RPMI7951 (cell line): Measurements from ENCODE around the gene PRKAR1B. TPM values are rescaled to one million over a fixed set of nuclear protein-coding genes. Genes with fewer than 3 reads are reported as not detected.

Experiments
- DNase-seq: peaks from one replicate; pipeline ENCODE4 v3.0.0-alpha.2; 2012; ENCODE audit warnings: low read depth
- total RNA-seq: library from RNA; depleted of rRNA; stranded (reverse); fragments of >200 nt; shearing (Covaris generic); gene quantifications from 2 replicates; pipeline ENCODE4 v1.2.3, GENCODE V29; 2014; rRNA removed

PRKAR1B gene
- total RNA-seq, 1 experiment from 2014 or later, result 5.0 TPM

DNA sequence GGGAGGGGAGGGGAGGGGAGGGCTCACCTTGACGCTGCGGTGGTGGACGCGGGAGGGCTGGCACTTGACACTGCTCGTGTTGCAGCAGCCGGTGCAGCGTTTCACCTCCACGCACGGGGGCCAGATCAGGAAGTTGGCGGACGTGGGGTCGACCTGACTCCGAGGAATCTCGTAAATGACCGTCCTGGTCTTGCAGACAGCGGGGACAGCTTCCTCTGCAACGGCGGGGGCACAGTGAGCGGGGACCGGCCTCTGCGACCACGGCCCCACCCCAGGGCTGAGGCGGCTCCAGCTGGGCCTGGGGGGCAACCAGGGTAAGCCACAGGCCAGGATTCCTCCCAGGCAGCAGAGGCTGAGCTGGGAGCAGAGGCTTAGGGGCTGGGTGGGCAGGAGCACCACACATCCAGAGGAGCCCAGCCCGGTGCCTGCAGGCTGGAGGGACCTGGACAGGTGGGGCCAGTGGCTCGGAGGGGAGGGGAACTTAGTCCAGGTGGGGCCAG is 216.2 kb downstream of the PRKAR1B start:
- DNase-seq, result no peak

DNA sequence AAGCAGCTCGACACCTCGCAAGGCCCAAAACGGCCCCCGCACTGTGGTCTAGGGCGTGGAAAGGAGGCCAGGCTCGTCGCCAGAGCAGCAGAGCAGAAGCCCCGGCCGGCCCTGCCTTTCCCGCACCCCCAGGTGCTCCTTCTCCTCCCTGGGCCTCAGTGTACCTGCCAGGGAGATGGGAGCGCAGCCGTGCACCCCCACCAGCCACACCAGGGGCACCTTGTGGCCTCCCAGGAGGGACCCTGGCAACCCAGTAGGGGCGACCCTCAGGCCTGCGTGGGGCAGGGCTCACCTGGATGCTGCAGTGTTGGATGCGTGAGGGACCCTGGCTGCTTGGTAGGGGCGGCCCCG is 217.0 kb downstream of the PRKAR1B start:
- DNase-seq, result no peak

DNA sequence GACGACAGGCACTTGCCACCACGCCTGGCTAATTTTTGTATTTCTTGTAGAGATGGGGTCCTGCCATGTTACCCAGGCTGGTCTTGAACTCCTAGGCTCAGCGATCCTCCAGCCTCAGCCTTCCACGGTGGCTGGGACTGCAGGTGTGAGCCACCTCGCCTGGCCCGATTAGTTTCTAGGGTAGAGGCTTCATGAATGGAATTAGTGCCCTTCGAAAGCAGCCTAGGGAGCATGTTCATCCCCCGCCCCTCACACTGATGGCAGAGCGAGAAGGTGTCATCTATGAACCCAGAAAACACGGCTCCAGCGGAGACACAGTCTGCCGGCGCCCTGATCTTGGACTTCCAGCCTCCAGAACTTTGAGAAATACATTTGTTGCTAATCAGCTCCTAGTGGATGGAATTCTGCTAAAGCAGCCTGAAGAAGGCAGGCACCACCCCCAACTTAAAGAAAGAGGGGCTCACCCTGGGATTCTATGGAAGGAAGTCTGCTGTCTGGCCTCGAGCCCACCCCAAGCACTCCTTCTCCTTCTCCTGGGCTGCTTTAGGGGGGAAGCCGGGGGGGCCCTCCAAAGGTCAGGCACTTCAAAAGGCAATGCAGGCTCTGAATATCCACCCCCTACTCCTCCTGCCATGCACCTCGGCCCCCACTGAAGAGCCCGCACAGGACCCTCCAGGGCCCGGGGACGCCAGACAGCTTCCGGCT is 217.5 kb downstream of the PRKAR1B start:
- no peak for DNase-seq

DNA sequence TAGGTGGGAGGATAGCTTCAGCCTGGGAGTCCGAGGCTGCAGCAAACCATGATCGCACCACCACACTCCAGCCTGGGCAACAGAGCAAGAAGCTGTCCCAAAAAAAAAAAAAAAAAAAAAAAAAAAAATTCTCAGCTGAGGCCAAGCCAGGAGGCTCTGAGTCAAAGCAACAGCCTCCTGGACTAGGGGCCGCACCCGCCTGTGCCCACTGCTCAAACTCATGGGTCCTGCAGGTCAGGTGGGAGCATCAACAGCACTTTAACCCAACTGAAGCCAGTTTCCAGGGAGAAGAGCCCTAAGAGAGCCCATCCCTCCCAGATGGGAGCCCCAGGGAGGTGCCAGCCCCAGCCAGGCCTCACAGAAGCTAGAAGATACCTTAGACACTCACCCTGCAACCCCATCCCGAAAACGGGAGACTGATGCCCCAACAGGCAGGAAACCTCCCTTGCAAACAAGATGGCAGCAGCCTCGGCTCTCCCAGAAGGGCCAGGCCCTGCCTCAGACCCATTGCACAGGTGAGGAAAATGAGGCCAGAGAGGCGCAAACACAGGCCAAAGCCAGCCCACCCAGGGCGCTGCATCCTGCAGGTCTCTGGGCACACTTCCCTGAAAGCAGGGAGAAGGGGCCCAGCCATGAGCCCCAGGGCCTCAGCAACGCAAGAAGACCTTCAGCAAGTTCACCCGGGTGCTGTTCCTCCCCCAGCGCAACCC is 218.5 kb downstream of the PRKAR1B start:
- DNase-seq, result no peak

DNA sequence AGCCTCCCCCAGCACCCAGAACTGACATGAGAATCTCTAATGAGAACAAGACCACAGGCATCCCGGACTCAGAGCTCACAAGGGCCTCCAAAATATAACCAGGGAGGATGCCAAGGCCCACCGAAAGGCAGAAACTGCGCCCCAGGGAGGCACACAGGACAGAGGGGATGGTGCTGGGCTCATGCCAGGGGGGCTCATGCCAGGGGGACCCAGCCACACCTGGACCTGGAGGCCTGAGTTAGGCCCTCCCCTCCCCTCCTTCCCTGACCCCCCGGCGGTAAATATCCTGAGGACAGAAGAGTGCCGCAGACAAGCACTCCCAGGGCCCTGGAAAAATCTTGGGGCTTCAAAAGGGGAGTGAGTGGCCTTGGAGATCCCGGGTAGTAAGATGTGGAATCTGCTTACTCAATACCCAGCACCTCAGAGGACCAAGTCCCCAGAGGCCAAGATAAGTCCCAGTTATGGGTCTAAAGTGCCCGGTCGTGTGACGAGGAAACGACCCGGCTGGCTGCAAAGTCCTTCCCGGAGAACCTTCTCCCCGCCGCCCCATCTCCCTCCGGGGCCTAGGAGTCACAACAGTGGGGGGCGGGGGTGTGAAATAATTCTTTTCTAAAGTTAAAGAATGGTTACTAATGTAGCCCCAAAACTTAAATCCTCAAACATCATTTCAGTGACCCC is 219.3 kb downstream of the PRKAR1B start:
- no peak for DNase-seq

DNA sequence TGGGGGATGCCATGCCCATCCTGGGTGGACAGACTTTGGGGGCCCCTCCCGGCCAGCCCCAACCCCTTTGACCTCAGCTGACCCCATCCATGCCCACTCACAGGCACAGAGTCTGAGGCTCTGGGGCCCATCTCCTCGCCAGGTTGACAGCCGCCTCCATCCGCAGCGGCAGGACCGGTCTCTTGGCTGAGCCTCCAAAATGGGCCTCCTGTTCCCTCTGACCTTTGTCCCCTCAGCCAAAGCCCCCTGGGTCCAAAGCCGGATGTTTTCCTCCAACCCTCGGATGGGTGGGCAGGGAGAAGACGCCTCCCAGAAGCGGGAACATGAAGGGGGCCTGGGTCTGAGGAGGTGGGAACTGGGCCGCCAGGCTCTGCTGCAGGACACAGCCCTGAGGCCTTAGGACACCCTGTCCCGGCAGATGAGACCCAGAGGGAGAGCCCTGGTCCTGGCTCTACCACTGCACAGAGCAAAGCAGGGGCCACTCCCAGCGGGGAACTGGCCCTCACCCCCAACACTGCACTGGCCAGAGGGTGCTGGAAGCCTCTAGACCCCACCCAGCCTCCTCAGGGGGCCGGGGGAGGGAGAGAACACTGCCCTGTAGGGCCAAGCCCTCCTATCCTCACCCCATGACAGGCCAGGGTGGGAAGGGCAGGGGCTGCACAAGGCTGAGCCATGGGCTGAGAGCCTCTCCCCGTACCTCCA is 220.0 kb downstream of the PRKAR1B start:
- DNase-seq, result no peak

DNA sequence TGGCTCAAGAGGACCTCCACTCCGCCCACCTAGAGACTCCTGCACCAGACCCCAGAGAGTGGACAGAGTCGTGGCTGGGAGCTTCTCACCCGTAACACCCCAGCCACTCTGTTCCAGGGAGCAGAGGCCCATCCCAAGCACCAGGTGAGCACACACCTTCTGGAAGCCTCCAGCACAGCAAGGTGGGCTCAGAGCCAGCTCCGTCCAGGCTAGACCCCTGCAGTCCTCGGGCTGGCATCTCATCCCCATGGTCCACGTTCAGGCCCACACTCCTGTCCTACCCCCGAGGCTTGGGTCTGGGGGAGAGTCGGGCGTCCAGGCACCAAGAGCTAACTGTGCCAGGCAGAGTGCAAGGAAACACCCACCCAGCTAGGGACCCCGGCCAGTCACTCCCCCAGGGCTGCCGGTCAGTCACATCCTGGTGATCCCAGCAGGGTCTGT is 220.7 kb downstream of the PRKAR1B start:
- no peak for DNase-seq

DNA sequence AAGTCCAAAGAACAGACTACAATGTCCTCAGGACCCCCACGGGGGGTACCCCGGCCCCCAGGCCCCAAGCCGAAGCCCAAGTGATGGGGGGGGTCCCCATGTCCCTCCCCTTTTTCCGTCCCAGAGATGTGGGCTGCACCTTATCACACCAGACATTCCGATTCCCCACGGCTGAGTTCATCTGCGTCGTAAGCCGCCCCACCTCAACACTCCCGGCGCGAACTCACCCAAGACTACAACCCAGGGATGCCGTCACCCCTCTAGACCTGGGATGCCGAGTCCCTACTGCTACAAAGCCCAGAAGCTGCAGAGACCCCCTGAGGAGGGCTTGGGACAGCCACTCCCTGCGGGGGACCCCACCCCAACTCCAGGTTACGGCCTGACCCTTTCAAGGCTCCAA is 221.9 kb downstream of the PRKAR1B start:
- DNase-seq, result no peak

DNA sequence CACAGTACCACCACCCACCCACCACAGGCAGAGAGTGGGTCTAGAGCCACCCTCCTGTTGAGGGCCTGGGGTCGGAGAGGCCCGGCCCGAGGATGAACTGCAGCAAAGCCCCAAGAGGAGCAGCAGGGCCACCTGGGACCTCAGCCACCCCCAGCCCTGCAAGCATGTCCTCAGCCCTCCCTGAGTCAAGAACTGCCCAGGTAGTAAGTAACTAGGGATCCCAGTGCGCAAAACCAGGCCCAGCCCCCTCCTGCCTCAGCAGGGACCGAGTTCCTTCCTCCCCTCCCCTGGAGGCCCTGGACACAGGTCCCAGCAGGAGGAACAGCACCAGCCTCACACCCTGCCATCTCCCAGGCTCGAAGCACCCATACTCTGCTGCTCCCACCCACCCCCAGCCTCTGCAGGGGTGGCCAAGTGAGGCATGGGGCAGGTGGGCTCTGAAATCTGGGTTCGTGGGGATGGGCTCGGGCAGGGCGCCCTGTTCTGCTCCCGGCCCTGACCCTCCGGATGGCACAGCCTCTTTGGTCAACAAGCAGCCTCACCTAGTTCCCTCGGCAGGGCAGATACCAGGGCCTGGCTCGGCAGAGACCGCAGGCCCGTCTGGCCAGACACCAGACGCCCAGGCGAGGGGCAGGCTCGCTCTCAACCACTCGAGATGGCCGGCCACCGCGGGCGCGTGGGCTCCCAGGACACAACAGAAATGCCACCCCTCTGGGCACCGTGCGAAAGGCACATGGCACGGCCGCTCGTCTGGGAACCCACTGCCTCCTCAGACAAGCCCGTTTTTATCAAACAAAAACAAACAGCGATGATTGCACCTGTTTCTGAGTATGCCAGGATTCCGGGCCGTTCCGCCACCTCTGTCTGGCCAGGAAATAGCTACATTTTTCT is 222.6 kb downstream of the PRKAR1B start:
- DNase-seq, result no peak

DNA sequence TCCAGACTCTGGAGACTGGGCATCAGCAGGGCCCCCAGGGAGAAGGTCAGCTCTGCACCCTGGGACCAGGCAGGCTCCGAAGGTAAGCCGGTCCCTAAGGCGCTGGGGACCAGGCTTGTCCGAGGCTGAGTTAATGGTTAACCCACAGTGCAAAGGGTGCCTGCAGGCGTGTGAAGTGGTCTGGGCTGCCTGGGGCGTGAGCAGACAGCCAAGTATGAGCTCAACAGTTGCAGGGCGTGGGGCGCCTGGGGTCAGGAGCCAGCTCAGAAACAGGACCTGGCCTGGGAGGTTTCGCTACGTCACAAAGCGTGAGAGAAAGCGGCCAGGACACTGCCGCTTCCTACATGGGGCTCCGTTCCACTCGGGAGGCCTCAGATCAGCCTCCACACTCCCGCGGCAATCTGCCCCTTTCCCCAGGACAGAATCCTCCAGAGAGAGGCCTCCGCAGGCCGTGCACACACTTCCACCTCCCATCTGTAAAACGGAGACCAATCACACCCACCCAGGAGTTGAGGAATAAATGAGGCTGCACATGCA is 223.4 kb downstream of the PRKAR1B start:
- no peak for DNase-seq

DNA sequence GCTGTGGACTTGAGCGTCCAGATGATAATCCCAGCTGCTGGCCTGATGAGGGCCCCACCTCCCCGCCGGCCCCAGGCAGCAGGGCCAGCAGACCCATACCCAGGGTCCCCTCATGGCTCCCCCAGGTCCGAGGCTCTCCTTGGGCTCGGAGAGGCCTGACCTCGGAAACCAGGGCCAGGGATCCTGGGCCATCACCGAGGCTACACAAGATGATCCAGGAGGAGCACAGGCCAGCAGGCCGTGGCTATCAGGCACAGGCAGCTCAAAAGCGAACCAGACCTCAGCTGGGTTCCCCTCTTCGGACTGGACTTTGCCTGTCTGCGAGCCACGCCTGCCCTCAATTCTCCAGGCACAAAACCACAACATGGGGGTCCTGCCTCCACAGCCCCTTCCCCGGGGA is 224.8 kb downstream of the PRKAR1B start:
- DNase-seq, result no peak

DNA sequence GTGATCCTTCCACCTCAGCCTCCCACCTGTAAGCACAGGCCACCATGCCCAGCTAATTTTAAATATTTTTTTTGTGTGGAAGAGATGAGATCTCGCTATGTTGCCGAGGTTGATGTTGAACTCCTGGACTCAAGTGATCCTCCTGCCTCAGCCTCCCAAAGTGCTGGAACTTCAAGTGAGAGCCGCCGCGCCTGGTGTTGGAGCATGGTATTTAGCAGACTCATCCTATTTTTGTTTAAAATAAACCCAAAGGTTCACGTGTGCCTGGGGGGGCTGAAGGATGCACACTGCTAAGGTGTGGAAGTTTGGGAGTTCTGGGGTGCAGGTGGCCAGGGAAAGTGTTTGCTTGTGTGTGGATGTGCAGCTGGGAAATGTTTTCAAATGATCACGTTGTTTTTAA is 225.6 kb downstream of the PRKAR1B start:
- DNase-seq, result no peak

DNA sequence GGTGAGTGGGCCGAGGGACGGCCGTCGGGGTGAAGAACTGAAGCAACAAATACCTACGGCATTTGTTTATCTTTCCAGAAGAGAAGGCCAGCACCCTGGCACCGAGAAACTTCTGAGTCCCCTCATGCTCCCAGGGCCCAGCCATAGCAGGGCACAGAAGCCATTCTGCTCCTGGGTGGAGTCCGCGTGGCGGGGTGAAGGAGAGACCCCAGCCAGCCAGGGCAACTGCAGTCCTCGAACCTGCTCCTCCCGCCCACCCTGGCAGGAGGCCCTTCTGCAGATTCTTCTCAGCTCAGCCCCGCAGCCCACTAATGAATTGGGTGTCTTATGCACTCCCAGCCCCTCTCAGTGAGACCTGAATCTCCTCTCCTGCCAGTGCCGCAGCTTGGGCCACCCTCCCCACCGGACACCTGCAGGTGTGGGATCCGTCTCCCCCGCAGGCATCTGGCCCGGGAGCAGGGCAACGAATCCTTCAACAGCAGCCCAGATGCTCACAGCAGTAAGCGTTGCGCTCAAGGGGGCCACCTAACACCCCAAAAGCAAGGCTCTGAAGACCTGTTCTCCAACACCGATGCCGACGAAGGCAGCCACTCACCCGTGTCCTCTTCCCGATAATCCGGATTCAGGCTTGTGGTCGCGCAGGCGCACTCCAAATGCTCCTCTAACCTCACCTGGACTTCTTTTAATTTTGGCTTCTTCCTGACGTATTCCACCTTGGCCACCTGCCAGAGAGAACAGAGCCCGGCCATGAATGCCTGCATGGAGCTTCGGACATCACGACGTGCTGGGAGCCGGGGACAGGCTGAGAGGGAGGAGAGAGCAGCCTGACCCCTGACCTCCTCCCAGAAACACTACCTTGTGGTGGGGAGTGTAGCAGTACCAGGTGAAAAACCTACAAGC is 226.3 kb downstream of the PRKAR1B start:
- DNase-seq, result no peak

DNA sequence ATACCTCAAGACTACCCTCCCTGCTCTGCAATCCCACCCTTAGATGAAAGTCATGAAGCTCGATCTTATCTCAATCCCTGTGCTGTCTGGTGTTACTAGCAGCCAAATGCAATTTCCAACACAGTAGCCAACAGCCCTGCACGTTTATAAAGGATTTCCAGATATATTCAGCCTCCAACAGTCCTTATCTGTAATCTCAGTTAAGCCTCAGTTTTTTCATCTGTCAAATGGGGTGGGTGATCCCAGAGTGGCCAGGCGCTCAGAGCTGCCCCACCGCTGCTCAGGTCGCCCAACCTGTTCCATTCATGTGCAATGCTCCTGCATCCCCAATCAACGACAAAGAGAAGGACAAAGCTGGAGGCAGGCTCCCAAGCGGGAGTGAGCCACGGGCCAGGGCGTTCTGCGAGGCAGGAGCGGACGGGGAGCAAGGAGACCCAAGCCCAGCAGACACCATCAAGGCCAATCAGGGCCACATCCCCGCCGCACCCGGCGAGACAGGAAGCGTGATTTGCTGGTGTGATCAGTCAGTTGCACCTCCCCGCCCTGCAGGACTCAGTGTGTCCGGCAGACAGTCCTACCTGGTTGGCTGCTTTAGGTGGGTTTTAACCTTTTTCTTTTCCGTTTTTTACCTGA is 227.1 kb downstream of the PRKAR1B start:
- no peak for DNase-seq

Other genes with a start within 250 kb of the PRKAR1B start
- 48.1 and 54.1 TPM in 2 replicates for gene PDGFA, start 207.4 kb downstream of the PRKAR1B start, total RNA-seq
- 33.3 and 41.3 TPM in 2 replicates for gene DNAAF5, start 582 bp downstream of the PRKAR1B start, total RNA-seq
- 67.6 and 89.9 TPM in 2 replicates for gene SUN1, start 105.2 kb upstream of the PRKAR1B start, total RNA-seq
- 22.4 and 24.6 TPM in 2 replicates for gene GET4, start 149.3 kb upstream of the PRKAR1B start, total RNA-seq
- 1.6 and 1.8 TPM in 2 replicates for gene ADAP1, start 227.4 kb upstream of the PRKAR1B start, total RNA-seq
- 6.8 and 7.1 TPM in 2 replicates for gene COX19, start 248.3 kb upstream of the PRKAR1B start, total RNA-seq